GM12873 (cell line): Measurements from ENCODE around the gene TTC32.

Source experiments
- TF ChIP-seq, protein P1 (sequence below): IDR thresholded peaks from 2 replicates; pipeline ENCODE4 v1.5.1; 2012; ENCODE audit warnings: low read depth, mild to moderate bottlenecking, moderate library complexity, low read length, control low read depth; ENCODE audit not compliant: insufficient read depth; ENCODE audit errors: missing control alignments

Gene TTC32

DNA sequence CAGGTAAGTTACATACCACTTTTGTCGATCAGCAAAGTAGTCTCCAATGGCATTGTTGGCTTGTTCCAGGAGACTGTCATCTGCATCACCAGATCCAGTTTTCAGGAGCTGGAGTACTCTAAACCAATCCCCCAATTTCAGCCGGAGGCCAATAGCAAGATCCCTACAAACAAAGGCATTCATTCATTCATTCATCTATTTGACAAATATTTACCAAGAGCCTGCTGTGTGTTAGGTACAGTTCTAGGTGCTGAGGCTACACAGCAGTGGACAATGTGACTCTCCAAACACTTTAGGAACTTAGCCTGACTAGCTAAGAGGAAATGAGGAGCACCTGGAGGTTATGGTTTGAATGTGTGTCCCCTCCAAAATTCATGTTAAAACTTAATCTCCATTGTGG is 34.4 kb upstream of the TTC32 start:
- TF ChIP-seq, protein P1, sequence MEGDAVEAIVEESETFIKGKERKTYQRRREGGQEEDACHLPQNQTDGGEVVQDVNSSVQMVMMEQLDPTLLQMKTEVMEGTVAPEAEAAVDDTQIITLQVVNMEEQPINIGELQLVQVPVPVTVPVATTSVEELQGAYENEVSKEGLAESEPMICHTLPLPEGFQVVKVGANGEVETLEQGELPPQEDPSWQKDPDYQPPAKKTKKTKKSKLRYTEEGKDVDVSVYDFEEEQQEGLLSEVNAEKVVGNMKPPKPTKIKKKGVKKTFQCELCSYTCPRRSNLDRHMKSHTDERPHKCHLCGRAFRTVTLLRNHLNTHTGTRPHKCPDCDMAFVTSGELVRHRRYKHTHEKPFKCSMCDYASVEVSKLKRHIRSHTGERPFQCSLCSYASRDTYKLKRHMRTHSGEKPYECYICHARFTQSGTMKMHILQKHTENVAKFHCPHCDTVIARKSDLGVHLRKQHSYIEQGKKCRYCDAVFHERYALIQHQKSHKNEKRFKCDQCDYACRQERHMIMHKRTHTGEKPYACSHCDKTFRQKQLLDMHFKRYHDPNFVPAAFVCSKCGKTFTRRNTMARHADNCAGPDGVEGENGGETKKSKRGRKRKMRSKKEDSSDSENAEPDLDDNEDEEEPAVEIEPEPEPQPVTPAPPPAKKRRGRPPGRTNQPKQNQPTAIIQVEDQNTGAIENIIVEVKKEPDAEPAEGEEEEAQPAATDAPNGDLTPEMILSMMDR, result no peak

DNA sequence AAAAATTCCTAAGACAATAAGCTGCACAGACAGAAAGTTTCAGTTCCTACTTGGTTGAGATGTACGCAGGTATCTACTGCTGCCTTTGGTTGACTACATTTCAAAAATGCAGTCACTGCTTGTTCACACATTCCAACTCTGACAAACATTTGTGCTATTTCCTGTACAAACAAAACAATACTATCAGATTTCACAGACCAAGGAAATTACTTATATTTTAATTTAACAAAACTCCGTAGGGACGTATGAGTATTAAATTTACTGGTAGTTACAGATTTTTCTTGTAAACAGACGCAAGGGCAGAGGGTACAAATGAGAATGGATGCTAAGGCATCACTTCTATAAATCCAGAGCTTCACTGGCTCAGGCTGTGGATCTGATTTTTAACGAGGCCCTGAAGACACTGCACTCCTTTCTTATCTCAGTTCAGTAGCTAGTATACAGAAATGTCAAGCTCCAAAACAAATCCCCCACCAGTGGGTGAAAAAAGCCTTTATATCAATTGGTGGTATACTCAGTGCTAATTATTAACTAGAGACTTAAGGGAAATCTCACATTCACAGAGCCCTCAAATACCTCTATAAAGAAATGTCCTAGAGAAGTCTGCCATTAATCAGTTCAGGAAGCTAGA is 31.7 kb upstream of the TTC32 start:
- TF ChIP-seq, protein P1, result no peak

DNA sequence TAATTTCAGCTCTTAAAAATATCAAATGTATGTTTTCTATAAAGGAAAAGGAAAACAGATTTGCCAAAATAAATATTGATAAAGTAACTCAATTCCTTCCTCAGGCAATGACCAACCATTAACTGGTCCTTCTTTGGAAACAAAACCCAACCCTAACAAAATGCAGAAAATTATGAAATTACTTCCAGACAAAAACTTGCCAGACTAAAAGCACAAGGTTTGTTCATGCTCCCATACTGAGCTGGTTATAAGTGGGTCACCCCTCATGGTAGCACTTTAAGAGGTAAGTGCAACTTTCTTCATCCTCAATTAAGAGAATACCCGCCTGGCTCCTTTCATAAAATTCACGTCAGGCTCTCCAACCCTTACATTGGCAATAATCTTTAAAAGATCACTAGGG is 31.1 kb upstream of the TTC32 start:
- TF ChIP-seq, protein P1, result no peak

DNA sequence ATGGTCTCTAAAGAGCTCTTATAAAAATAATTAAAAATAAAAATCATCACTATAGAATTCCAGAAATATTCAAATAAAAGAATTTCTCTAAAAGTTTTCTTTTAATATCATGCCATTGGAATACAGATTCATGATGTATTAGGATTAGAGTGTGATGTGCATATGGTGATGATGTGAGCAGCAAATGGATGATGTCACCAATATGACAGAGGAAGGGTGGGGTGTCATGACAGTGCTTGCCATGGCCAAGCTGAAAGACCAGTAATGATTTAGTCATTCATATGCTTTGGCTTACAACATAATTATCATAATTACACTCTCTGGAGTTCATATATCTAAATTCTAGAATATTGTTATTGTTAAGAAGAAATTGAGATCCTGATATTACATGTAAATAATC is 27.4 kb upstream of the TTC32 start:
- TF ChIP-seq, protein P1, result no peak

DNA sequence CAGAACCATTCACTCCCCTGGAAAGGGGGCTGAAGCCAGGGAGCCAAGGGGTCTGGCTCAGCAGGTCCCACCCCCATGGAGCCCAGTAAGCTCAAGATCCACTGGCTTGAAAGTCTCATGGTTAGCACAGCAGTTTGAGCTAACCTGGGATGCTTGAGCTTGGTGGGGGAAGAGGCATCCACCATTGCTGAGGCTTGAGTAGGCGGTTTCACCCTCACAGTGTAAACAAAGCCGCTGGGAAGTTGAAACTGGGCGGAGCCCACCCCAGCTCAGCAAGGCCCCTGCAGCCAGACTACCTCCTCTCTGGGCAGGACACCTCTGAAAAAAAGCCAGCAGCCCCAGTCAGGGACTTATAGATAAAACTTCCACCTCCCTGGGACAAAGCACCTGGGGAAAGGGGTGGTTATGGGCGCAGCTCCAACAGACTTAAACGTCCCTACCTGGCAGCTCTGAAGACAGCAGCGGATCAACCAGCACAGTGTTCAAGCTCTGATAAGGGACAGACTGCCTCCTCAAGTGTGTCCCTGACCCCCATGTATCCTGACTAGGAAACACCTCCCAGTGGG is 14.7 kb upstream of the TTC32 start:
- TF ChIP-seq, protein P1, result no peak

DNA sequence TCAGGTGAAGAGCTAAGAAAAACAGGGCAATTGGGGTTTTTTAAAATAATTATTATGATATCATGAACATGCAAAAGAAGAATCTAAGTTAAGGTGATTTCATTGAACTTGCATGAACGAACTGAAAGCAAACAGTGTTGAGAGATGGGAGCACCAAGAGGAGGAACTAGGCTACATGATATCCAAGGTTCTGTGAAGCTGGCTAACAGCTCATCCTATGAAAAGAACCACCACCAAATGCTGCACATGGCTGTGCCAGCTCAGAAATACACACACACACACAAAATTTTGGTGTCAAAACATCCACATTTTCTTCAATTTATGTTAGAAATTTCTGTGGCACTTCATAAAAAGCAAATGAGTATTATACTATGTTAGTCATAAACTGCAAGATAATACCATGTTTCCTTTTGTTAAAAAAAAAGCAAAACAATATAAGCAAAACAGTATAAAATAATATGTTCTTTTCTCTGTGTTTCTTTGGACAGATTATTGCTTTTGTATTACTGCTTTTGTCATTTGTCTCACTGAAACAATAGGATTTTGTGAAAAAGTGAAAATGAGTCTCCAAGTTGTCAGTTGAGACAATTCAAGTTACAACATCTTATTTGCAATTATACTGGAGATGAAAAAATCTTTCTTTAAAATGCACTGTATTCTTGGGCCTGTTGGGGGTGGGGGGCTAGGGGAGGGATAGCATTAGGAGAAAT is 12.6 kb upstream of the TTC32 start:
- TF ChIP-seq, protein P1, result no peak

DNA sequence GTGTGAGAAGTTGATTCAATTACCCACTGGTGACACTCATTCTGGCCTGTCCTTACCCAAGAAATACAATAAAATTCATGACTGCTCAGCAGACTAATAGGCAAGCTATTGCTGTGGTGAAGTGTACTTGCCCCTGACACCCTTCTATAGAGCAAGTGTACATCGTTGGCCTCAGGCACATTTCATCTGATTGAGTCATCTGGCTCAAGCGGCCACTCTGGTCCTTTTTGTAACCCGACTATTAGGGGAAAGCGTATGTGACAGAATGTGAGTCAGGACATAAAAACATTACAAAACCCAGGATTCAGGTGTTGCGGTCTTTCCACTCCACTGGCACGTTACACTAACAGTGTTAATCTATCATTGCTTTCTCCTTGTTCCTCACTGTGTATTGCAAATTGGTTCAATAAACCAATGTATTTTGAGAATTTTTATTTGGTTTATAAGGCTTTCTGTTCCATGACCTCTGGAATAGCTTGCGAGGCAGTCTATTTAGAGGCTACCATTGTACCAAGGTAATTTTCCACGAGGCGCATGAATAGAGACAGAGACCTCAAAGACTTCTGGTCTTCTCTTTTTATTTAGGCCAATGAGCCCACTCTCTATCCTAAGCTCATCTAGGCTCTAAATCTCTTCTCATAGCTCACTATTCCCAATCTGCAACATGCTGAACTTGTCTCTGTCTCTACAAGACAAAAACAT is 10.2 kb upstream of the TTC32 start:
- TF ChIP-seq, protein P1, result no peak
